Stimulated activated CD4-positive, alpha-beta T cell treated with anti-CD3 and anti-CD28 coated beads, Interleukin-1b, Interleukin-23, amount 100 ng/mL, for 1 hour (primary cell): ENCODE results near the gene PRR18.
"Not testable (repeated sequence)": the region's sequence is repeated elsewhere in the genome, so short reads cannot be mapped to it uniquely, and the experiment has no call there.

Source experiments
- DNase-seq, 2 donors: peaks; one replicate each; pipeline ENCODE4 v3.0.0-alpha.2; 2020; ENCODE audit warnings: low read depth in 2 of 2

The PRR18 gene

GRCh38 chr6:166308033-166308768 lies at the start of gene PRR18:
TSS of gene PRR18 (minus strand) at chr6:166308392. CDS start at chr6:166308142, 250 bp downstream.
- DNase-seq, result no peak

GRCh38 chr6:166355552-166355951 lies 47.4 kb upstream of the PRR18 start:
- DNase-seq, result no peak

DNA sequence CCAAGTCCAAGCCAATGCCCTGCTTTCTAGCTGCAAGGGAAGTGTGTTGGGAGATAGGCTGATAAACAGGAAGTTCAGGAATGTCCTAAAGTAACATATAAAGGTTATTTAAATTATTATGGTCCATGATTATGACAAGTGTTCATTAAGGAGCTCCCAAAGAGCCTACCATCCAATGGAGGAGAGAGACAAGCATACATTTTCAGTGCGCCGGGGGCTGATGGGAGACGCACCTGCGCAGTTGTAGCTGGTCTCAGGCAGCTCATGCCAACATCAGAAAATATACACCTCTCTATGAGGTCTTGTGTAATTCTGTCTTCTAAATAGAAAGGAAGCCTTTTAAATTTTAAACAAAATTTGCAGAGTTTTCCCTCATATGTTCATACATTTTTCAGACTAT lies 46.8 kb upstream of the PRR18 start:
- no peak for DNase-seq

DNA sequence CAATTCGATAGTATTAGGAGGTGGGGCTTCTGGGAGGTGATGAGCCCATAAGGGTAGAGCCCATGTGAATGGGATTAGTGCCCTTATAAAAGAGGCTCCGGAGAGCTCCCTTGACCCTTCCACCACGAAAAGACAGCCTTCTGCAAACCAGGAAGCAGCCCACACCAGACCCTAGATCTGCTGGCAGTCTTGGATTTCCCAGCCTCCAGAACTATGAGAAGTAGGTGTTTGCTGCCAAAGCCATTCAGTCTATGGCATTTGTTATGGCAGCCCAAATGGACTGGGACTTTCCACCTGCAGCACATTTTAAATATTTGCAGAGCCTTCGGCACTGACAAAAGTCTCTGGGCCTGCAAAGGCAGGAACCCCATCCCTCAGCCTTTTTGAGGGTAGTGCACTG lies 46.0 kb upstream of the PRR18 start:
- no peak for DNase-seq

- DNase-seq, result no peak
Observed at GRCh38 chr6:166353507-166353906, 45.3 kb upstream of the PRR18 start.

GRCh38 chr6:166352923-166353322 lies 44.7 kb upstream of the PRR18 start:
- no peak for DNase-seq

GRCh38 chr6:166351715-166352285 lies 43.6 kb upstream of the PRR18 start:
- DNase-seq, result no peak

GRCh38 chr6:166348305-166348949 lies 40.2 kb upstream of the PRR18 start:
- DNase-seq, result no peak

DNA sequence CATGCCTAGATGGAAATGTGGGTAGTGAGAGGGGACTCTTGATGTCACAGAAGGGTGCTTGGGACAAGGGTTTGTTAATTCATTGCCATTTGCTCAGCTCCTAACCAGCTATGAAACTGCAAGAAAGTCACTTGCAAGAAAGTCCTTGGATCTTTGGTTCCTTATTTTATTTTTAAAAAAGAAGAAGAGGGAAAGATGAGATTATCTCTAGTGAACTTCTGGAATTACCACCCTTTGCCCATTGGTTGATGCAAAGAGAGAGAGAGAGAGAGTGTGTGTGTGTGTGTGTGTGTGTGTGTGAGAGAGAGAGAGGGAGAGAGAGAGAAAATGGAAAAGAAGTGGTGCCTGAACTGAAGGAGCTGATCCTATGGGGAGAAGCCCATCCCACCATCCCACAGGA lies 38.8 kb upstream of the PRR18 start:
- no peak for DNase-seq

DNA sequence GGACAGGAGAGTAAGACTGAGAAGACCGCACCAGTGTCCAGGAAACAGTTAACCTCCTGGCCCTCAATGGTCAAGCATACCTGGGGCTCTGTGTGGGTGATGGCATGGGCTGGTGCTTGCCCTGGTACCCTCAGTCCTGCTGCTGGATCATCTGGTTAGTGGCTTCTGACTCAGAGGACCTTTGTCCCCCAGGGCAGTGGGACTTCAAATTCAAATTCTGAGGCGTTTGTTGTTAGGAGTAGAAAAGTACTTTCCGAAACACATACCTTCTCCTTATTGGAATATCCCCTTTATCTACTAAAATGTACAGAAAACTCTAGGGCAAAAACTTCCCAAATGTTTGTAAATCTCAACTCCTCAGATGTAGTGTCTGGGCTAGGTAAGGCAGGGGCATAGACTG lies 38.3 kb upstream of the PRR18 start:
- DNase-seq, result no peak

DNA sequence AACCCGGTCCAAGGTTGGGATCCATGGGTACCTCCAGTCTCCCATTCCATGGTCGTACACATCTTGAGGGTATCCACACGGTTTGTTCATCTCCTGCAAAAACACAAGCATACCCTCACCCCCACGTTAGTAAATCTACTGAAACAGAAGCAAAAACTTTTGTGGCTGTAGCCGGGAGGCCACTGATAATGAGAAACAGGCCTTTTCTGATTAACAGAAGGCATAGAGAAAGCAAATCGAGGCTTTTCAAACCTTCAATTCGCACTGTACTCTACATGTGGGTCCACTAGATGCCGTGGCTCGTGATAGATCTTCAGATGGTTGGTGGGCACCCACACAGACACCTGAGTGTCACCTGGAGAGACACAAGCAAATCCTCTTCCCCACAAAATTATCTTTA lies 37.5 kb upstream of the PRR18 start:
- not testable (repeated sequence) for DNase-seq

- DNase-seq, result not testable (repeated sequence)
Observed at GRCh38 chr6:166344921-166345320, 36.7 kb upstream of the PRR18 start.

GRCh38 chr6:166344240-166344639 lies 36.0 kb upstream of the PRR18 start:
- DNase-seq, result no peak

GRCh38 chr6:166343150-166343487 lies 34.9 kb upstream of the PRR18 start:
- DNase-seq, result no peak

DNA sequence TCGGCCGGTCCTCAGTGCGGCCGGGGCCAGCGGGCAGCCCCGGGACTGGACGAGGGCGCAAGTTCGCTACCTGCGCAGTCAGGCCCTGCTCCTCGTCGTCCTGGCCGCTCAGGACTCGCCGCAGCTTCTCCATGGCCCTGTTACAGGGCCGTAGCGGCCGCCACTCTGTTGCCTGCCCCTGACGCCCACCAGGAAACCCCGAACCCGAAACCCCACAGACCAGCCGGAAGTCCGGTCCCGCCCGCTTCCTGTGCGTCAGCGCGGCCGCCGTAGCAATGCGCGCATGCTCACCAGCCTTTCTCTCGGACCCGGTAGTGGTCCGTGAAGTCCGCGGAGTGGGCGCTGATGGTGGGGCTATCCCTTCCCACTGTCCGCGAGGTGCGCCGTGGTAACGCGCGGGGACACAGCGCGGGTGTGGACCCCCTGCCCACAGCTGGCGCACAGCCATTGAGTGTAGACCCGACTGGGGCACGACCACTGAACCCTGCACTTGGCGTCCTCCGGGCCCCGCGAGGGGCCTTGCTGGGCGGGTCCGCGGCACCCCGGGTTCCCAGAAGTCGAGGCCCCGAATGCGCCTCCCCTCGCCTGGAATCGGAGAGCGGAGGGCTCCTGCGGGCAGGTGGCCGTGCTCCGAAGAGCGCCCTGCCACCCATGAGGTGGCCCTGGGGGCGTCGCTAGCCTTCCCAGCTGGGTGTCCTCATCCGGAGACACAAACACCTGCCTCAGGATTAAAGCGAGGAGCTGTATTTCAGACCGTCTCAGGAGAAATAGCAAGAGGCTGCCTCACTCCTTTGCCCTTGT lies 34.4 kb upstream of the PRR18 start, which contains the start of gene SFT2D1:
TSS of gene SFT2D1 (minus strand) at position 197 of the 801 bp plus-strand sequence. CDS start at position 133, 64 bp downstream.
- peak; percentile 36 to 58 for DNase-seq

- no peak for DNase-seq
Observed at GRCh38 chr6:166341977-166342348, 33.8 kb upstream of the PRR18 start.

DNA sequence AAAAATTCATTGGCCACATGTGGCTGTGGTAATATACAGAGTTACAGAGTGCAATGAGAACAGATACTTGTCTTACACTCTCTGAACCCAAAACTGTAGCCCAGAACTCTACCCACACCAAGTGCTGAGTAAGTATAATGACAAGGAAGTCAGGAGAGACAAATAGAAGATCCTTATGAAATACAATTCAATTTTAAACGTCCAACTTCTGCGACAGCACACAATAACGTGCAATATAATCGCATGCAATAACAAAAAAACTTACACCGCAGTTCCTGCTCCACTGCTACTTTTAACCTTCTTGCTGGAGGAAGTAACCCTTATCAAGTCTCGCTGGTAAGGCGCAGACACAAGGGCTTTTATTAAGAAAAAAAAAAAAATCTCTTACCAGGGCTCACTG lies 33.3 kb upstream of the PRR18 start:
- DNase-seq, result no peak

DNA sequence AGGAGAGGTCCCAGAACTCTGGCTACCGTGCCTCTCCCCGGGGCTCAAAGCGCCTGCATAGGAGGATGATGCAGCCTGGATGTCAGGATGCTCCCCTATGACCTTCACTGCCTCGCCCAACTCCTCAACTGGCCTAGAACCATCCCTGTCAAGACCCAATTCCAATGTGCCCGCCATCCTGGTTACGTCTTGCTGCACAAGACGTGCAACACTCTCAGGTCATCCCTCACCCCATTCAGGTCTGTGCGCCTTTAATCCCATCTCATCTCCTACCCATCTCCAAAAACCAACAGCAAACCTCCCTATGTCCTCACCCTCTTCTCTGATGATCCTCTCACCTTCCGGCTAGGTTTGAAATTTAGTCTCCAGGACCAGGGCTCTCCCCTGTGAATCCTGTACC lies 30.7 kb upstream of the PRR18 start:
- DNase-seq, result no peak

- DNase-seq, result no peak
Observed at GRCh38 chr6:166336847-166337246, 28.7 kb upstream of the PRR18 start.

GRCh38 chr6:166335378-166336302 lies 27.4 kb upstream of the PRR18 start:
- DNase-seq, result no peak

GRCh38 chr6:166334878-166335277 lies 26.7 kb upstream of the PRR18 start:
- no peak for DNase-seq
